GM18498 (cell line): ENCODE measurements around the gene ATF5.
"Not testable (repeated sequence)": the region's sequence is repeated elsewhere in the genome, so short reads cannot be mapped to it uniquely, and the experiment has no call there.

Experiments
- ATAC-seq: cut with Tn5 transposase; IDR thresholded peaks from one replicate; pipeline ENCODE4 v1.9.1; 2021; ENCODE audit warnings: mild to moderate bottlenecking, moderate library complexity; ENCODE audit not compliant: unreplicated experiment

Gene ATF5

GRCh38 chr19:49940482-49940791 is 11.4 kb downstream of the ATF5 start:
- no peak for ATAC-seq

- not testable (repeated sequence) for ATAC-seq
These were observed 15.6 kb downstream of the ATF5 start for GRCh38 chr19:49944567-49944966.

DNA sequence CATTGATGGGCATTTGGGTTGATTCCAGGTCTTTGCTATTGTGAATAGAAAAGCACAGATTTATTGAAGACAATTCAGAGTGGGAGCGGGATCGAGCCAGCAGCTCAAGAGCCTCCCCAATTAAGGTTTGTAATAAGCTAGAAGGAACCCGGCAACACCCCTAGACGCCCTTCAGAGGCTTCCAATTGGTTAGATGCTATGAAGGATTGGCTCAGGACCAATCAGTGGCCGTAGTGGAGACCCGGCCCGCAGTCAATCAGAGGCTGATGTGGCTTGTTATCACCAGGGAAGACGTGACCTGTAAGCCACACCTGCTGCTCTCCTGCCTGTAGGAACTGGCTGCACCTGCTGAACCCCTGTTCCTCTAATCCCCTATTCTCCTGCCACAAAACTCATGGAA is 17.4 kb downstream of the ATF5 start:
- no peak for ATAC-seq

- ATAC-seq = no peak
These were observed 21.0 kb downstream of the ATF5 start for GRCh38 chr19:49949742-49950589.

GRCh38 chr19:49950590-49950948 is 21.6 kb downstream of the ATF5 start:
- no peak for ATAC-seq

GRCh38 chr19:49950956-49951526 is 22.0 kb downstream of the ATF5 start:
- ATAC-seq = no peak

GRCh38 chr19:49951806-49952478 is 22.9 kb downstream of the ATF5 start:
- no peak for ATAC-seq

GRCh38 chr19:49952479-49952836 is 23.5 kb downstream of the ATF5 start:
- ATAC-seq = no peak

GRCh38 chr19:49952906-49953305 is 23.9 kb downstream of the ATF5 start:
- ATAC-seq = no peak

- ATAC-seq = no peak
These were observed 24.4 kb downstream of the ATF5 start for GRCh38 chr19:49953416-49953815.

- no peak for ATAC-seq
These were observed 25.3 kb downstream of the ATF5 start for GRCh38 chr19:49954092-49954829.

GRCh38 chr19:49954933-49955332 is 25.9 kb downstream of the ATF5 start:
- no peak for ATAC-seq

GRCh38 chr19:49956115-49956495 is 27.1 kb downstream of the ATF5 start:
- no peak for ATAC-seq

GRCh38 chr19:49957262-49957915 is 28.4 kb downstream of the ATF5 start:
- ATAC-seq = no peak

GRCh38 chr19:49958144-49958543 is 29.1 kb downstream of the ATF5 start:
- not testable (repeated sequence) for ATAC-seq

DNA sequence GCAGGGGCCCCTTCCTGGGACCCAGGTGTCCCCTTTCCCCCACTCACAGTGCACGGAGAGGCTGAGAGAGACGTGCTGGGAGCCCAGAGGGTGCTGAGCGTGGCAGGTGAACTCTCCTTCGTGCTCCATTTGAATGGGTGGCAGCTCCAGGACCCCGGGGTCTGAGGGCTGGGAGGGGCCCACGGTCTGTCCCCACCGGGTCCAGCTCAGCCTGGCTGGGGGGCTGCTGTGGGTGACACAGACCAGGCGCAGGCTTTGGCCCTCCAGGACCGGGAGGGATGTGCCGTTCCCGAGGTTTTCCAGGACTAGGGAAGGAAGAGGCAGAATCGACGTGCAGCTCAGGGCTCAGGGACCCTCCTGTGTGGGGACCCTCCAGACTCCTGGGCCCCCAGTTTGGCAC is 29.6 kb downstream of the ATF5 start:
- ATAC-seq = not testable (repeated sequence)

DNA sequence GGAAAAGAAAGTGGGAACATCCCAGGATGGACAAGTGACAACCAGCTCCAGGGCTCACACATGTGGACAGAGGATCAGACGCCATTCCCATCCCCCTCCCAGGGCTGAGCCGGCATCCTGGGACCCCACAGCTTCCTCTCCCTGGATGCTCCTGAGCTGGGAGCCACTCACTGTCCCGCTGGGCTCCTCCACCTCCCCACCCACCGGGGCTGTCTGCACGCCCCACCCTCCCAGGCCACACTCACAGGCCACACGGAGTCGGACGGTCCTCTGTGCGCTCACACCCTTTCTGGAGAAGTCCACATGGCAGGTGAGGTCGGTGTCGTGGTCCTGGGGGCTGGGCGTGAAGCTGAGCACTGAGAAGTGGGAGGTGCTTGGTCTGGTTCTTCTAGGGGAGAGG is 30.9 kb downstream of the ATF5 start:
- ATAC-seq = not testable (repeated sequence)

- not testable (repeated sequence) for ATAC-seq
These were observed 32.0 kb downstream of the ATF5 start, which contains the start of gene SIGLEC11 for GRCh38 chr19:49960980-49961379. SIGLEC11 (minus strand) TSS chr19:49961172; CDS start chr19:49961081, 91 bp downstream.

- ATAC-seq = no peak
These were observed 39.4 kb downstream of the ATF5 start for GRCh38 chr19:49968279-49968922.

DNA sequence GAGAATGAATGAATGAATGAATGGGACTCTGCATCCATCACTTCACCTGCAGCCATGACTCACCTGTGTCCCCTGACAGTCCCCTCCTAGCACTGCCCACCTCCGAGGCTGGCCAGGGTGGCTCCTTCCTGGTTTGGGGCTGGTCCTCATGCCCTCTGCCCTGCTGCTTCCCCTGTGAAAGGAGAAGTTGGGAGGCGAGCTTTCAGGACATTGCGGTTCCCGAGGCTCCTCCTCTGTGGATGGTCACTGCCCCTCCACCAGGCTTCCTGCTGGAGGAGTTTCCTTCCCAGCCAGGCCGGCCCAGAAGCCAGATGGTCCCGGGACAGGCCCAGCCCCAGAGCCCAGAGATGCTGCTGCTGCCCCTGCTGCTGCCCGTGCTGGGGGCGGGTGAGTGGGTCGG is 40.4 kb downstream of the ATF5 start:
- ATAC-seq = not testable (repeated sequence)
